ENCODE results near the gene CNPY4.

Gene CNPY4

DNA sequence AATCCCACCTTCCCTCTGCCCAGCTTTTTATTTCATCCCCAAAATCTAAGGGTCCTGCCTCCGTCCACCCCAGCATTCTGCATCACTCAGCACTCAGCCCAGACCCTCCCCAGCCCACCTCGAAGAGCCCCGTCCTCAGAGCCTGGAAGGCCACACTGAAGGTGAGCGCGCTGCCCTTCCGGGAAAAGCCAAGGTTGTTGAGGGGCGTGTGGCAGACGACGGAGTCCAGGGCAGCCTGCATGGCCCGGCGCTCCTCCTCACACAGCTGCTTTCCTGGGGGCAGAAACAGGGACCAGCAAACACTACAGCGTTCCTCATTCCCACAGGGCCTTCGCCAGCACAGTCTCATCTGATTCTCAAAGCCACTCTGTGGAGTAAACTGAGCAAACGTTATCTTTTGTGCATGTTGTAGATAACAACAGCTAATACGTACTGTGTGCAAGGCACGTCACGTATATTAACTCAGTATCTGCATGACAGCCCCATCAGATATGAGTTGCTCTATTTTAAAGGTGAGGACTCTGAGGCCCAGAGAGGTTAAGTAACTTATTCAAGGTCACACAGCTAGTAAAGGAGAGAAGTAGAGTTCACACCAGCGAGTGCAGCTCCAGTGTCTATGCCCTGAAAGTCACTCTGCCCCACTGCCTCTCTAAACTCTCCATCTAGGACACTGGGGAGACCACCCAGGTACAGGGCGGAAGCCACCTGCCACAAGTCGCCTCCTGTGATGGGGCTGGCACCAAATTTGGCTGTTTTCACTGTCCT lies 36.3 kb downstream of the CNPY4 start:
- no peak for ATAC-seq (replicated peaks)
- Mint-ChIP-seq H3K27ac (peak overlapping the region; percentile 37), H3K36me3 (peaks cover 13 to 37% of the 10 kb centered on the region in 2 donors), H3K4me3 (no peak overlapping the region), H3K27me3 (no peaks in the 10 kb centered on the region), H3K4me1 (peaks cover 33 to 71% of the 10 kb centered on the region in 2 donors), H3K9me3 (no peaks in the 10 kb centered on the region)
- DNase-seq: no peak

DNA sequence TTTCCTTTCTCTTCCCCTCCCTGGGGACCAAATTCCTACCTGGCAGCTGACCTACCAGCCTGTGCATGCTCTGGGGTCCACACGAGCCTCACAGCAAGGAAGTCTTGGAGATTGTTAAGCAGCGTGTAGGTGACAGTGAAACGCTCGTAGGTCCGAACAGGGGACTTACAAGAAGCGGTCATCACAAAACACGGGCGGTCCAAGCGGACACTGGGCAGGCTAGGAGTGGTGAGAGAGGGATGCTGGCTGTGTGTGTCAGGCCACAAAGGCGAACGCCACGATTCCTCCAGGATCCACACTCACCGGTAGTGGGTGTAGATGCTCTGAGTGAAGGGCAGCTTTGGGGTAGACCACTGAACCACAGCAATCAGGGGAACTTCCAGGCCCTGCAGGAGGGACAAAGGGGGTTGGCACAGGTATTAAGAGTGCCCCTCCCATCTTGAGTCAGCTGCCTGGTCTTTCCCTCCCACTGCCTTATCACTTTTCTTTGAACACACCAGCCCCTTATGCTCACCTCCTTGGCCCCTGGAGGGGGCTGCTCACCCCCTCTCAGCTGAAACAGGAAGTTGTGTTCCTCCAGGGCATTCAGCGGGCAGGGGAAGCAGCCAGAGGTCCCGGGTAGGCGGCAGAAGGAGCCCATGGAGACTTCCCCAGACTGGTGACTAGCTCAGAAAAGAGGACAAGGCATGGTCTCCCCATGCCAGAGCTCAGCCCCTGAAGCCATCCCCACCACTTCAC lies 37.1 kb downstream of the CNPY4 start:
- peak overlapping the region; percentile 88 to 90 for H3K4me3 Mint-ChIP-seq
- peaks cover 31 to 71% of the 10 kb centered on the region in 2 donors for H3K4me1 Mint-ChIP-seq
- peak overlapping the region; percentile 88 for H3K27ac Mint-ChIP-seq
- H3K36me3 Mint-ChIP-seq: peaks cover 13 to 37% of the 10 kb centered on the region in 2 donors
- no peak for DNase-seq
- peak; percentile 44 to 46 for ATAC-seq (replicated peaks)
- no peaks in the 10 kb centered on the region for H3K9me3 Mint-ChIP-seq
- H3K27me3 Mint-ChIP-seq: no peaks in the 10 kb centered on the region

DNA sequence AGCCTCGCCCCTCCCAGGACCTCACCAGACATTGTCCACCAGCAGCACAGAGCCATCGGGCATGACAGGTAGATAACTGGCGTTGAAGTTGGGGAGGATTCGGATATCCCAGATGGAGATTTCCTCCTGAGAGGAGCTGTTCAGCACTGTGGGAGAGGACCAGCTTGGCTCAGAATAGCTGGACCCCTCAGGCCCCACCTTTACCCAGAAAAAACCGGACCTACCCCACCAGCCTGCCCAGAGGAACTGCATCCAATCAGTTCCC lies 37.6 kb downstream of the CNPY4 start:
- Mint-ChIP-seq H3K9me3 (no peaks in the 10 kb centered on the region), H3K27ac (peak overlapping the region; percentile 88), H3K4me3 (peak overlapping the region; percentile 88 to 90), H3K4me1 (peaks cover 31 to 66% of the 10 kb centered on the region in 2 donors), H3K36me3 (peaks cover 11 to 37% of the 10 kb centered on the region in 2 donors), H3K27me3 (no peaks in the 10 kb centered on the region)
- ATAC-seq (replicated peaks) (no peak), DNase-seq (no peak)

DNA sequence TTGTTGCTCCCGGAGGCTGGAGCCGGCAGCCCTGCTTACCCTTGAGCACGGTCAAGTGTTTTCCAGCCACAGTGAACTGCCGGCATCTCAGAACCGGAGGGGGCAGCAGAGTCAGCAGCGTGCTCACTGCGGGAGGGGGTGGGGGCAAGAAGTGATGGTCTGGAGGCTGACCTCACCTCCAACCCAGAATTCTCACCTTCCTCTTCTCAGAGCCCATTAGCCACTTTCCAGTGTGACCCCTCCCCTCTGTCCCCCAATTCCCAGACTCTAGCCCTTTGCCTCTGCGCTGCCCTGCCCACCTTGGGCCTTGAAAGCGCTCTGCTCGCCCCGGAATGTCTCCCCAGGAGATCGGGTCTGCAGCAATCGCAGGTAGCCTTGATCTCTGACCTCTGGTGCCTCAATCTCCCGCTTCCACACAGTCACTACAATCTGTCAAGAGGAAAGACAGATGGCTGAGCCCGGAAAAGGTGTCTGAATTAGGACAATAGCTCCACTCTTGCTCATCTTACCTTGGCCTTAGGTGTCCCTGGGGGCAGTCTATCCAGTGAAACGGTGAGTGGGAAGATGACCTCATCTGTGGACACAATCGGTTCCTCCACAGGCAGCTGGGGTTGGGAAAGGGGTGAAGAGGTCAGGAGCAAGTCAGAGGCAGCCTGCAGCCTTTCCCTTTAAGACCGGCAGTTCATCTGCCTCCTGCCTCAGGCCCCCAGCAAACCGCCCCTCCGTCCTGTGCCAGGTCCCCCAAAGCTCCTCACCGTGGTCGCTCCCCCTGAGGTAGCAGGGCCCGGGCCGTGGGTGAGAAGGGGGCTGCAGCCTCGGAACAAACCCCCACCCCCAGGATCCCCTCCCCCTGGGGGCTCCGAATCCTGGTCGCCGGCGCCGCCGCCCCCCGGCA lies 38.1 kb downstream of the CNPY4 start:
- ATAC-seq (replicated peaks) (no peak), DNase-seq (no peak)
- no peaks in the 10 kb centered on the region for H3K27me3 Mint-ChIP-seq
- H3K9me3 Mint-ChIP-seq: no peaks in the 10 kb centered on the region
- peaks cover 26 to 60% of the 10 kb centered on the region in 2 donors for H3K4me1 Mint-ChIP-seq
- H3K27ac Mint-ChIP-seq: peak overlapping the region; percentile 88
- peaks cover 7 to 32% of the 10 kb centered on the region in 2 donors for H3K36me3 Mint-ChIP-seq
- peak overlapping the region; percentile 88 to 90 for H3K4me3 Mint-ChIP-seq

DNA sequence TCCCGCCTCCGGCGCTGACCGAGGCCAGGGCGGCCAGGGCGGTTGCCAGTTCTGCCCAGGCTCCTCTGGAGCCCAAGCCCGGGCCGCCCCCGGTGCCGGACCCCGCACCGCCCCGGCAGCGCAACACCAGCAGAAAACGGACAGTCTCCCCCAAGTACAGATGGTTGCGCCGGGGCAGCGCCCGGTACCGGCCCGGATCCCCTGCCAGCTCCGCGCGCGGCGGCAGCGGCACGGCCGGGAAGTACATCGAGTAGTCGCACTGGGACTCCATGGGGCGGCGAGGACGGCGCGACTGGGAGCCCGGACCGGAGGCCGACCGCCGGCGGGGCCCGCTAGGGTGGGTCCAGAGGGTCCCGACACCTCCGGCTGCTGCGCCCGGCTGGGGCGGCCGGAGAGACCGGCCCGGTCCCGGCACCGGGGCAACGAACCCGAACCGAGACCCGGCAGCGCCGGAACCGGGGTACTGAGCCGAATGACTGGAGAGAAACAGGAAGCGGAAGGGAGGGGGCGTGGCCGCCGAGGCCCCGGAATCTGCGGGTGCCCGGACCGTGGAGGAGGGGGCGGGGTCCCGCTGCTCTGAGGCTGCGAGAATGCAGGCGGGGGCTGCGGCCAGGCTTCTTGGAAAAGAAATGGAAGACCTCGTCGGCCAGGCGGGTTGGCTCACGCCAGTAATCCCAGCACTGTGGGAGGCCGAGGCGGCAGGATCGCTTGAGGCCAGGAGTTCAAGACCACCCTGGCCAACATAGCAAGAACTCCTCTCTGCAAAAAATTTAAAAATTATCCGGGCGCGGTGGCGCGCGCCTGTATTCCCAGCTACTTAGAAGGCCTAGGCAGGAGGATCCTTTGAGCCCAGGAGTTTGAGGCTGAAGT lies 39.0 kb downstream of the CNPY4 start, which contains the start of gene TRAPPC14:
TSS of gene TRAPPC14 (minus strand) at position 495 of the 870 bp plus-strand sequence. CDS start at position 271, 224 bp downstream.
- Mint-ChIP-seq H3K27me3 (no peaks in the 10 kb centered on the region), H3K36me3 (peaks cover 5 to 27% of the 10 kb centered on the region in 2 donors), H3K4me3 (peak within 1 kb of the TSS; percentile 88 to 90), H3K9me3 (no peaks in the 10 kb centered on the region), H3K27ac (peak within 1 kb of the TSS; percentile 94), H3K4me1 (peaks cover 27 to 54% of the 10 kb centered on the region in 2 donors)
- peak; percentile 82 for DNase-seq
- ATAC-seq (replicated peaks): peak; percentile 87 to 91

DNA sequence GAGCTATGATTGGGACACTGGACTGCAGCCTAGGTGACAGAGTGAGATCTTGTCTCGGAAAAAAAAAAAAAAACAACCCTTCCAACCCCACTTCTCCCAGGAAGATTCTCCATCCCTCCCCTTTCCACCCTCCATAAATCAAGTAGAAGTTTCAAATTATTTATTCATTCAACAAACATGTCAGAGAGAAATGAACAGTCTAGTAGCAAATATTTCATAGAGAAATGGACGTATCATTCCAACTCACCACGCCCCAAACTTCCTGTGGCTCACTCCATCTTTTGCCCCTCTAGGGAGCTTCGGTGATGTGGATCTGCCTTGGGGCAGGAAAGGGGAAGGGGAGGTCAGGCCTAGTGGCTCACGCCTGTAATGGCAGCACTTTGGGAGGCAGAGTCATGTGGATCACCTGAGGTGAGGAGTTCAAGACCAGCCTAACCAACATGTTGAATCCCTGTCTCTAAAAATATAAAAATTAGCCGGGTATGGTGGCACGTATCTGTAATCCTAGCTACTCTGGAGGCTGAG lies 39.7 kb downstream of the CNPY4 start:
- Mint-ChIP-seq H3K4me3 (peak overlapping the region; percentile 88 to 90), H3K27me3 (no peaks in the 10 kb centered on the region), H3K36me3 (peaks cover 5 to 24% of the 10 kb centered on the region in 2 donors), H3K9me3 (no peaks in the 10 kb centered on the region), H3K27ac (peak overlapping the region; percentile 94), H3K4me1 (peaks cover 23 to 49% of the 10 kb centered on the region in 2 donors)
- no peak for DNase-seq
- no peak for ATAC-seq (replicated peaks)

DNA sequence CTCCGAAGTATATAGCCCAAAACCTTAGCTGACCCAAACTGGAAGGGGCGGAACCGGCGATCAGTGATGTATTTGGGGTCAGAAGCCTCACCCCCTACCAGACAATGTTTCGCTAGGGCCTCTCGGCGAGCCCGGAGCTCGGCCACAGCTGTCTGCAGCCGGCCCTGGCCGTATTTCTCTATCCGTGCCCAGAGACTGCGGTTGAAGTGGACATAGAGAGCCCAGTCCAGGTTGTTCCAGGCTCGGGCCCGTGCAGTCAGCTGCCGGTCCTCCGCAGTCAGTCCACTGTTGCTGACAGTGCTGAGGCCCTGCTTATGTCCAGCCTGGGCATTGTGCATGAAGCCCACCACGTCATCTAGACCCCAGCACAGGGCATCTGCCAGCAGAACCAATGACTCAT lies 40.6 kb downstream of the CNPY4 start:
- peak overlapping the region; percentile 39 for H3K4me3 Mint-ChIP-seq
- H3K27me3 Mint-ChIP-seq: no peaks in the 10 kb centered on the region
- H3K9me3 Mint-ChIP-seq: no peaks in the 10 kb centered on the region
- H3K36me3 Mint-ChIP-seq: peaks cover 5 to 21% of the 10 kb centered on the region in 2 donors
- peak overlapping the region; percentile 14 for H3K27ac Mint-ChIP-seq
- no peak for ATAC-seq (replicated peaks)
- no peak for DNase-seq
- peaks cover 20 to 40% of the 10 kb centered on the region in 2 donors for H3K4me1 Mint-ChIP-seq

DNA sequence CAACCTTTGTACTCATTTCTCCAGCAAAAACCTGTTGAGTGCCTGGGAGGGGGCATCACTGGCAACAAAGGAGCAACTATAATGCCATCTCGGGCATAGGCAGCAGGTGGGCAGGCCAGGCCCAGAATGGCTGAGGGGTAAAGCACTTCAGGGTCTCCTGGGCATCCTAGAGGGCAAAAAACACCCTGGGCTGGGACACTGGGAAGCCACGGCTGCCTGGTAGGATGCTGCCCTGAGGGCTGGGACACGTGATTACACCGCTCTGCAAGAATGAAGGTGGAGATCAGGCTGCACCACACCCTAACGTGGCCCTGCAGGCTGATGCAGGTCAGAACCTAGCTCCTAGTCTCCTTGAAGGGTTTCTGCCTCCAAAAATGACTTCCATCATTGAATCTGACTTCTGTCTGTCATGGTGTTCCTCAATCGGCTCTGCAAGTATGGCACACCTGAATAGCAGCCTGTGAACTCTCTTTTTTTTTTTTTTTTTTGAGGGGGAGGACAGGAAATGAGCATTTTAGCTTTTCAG lies 43.6 kb downstream of the CNPY4 start:
- DNase-seq (no peak), ATAC-seq (replicated peaks) (no peak)
- no peak overlapping the region for H3K27ac Mint-ChIP-seq
- peaks cover 23 to 24% of the 10 kb centered on the region in 2 donors for H3K27me3 Mint-ChIP-seq
- peaks cover 23 to 30% of the 10 kb centered on the region in 2 donors for H3K4me1 Mint-ChIP-seq
- no peaks in the 10 kb centered on the region for H3K9me3 Mint-ChIP-seq
- no peak overlapping the region for H3K4me3 Mint-ChIP-seq
- H3K36me3 Mint-ChIP-seq: no peaks in the 10 kb centered on the region

DNA sequence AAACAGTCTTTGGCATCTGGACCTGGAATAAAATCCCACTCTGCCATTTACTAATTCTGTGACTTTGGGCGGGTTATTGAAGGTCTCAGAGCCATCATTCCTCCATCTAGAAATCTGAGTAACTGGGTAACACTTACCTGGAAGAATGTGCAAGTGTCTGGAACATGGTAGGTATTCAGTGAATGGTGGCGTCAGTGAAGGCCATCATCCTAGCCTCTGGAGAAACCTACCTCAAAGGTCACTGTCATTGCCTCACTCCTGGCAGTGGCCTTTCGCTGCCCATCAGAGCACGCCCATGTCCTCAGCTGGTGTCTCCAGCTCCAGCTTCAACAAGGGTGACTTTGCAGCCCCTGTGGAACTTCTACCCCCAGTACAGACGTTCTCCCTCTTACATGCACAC lies 44.4 kb downstream of the CNPY4 start:
- DNase-seq: no peak
- no peaks in the 10 kb centered on the region for H3K9me3 Mint-ChIP-seq

DNA sequence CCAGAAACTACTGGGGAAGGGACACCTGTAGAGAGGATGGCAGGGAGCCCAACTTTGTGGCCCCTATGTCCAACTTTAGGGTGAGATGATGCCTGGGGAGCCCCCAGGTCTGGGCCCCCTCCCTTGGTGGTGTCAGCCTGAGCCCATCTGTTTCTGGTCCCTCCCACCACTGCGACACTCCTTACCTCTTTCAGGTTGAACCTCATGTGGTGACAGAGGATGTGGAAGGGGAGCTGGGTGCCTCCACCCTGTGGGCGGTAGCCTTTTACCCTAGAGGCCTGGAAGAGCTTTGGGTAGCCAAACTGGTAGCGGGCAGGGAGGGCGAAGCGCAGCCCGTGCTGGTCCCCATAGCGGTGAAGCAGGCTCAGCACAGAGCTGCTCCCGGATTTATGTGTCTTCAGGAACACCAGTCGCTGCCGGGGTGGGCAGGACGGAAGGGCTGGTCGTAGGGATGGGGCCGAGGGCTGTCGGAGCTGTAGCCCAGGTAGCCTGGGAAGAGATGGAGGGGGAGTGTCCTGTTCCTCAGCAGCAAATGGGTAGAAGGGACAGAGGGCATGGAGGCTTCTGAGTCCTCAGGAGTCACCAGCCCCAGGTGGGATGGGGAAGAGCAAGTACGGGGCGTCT lies 47.0 kb downstream of the CNPY4 start:
- H3K27me3 Mint-ChIP-seq: peaks cover 48% of the 10 kb centered on the region in 2 donors
- H3K4me3 Mint-ChIP-seq: no peak overlapping the region
- DNase-seq (no peak), ATAC-seq (replicated peaks) (no peak)
- no peaks in the 10 kb centered on the region for H3K9me3 Mint-ChIP-seq
- H3K4me1 Mint-ChIP-seq: peaks cover 34 to 46% of the 10 kb centered on the region in 2 donors
- peaks cover 0 to 5% of the 10 kb centered on the region in 2 donors for H3K36me3 Mint-ChIP-seq
- H3K27ac Mint-ChIP-seq: no peak overlapping the region

More for the DNA sequence above, 44.4 kb downstream of the CNPY4 start:
- Mint-ChIP-seq H3K27ac (no peak overlapping the region), H3K4me3 (no peak overlapping the region), H3K4me1 (peaks cover 29 to 33% of the 10 kb centered on the region in 2 donors), H3K27me3 (peaks cover 31 to 32% of the 10 kb centered on the region in 2 donors), H3K36me3 (no peaks in the 10 kb centered on the region)
- no peak for ATAC-seq (replicated peaks)

DNA sequence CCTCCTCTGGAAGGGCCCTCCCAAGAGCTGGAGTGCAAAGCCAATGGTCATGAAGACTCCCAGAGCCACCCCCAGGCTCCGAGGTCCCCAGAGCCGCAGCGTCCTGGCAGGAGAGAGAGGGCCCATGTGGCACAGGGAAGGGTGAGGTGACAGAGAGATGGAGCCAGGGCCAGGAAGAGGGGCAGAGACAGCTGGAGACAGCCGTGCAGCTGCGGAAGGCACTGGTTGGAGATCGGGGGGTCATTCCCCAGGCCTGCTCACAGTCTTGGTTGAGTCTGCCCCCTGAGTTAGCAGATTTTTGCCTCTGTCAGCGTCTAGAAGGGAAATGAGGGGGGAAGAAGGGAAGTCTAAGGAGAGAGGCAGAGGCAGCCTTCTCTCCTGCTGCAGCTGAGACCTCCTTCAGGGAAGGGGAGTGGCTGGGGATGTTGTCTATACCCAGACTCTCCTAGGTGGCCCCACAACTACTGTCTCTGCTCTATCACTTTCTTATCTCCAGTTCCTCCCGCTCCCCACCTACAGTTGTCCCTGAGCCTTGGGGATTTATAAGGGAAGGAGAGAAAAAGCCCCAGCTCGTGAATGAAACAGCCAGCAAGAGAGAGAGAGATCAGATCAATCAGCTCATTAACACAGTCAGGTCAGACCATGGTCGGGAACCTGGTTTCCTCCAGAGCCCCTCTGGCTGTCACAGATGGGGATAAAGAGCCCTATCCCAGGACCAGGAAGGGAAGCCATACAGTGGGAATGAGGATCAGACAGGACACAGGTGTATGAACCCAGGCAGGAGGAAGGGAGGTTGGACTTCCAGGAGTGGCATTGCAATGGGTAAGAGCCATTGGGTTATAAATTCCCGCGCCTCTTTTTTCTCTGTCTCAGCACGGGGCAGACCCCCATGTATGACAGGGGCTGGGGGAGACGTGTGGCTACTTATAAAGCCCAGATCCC lies 47.8 kb downstream of the CNPY4 start:
- H3K4me3 Mint-ChIP-seq: peak overlapping the region; percentile 68 to 74
- H3K27me3 Mint-ChIP-seq: peaks cover 48% of the 10 kb centered on the region in 2 donors
- H3K27ac Mint-ChIP-seq: no peak overlapping the region
- peaks cover 37 to 52% of the 10 kb centered on the region in 2 donors for H3K4me1 Mint-ChIP-seq
- no peaks in the 10 kb centered on the region for H3K9me3 Mint-ChIP-seq
- DNase-seq (no peak), ATAC-seq (replicated peaks) (no peak)
- H3K36me3 Mint-ChIP-seq: peaks cover 0 to 5% of the 10 kb centered on the region in 2 donors

DNA sequence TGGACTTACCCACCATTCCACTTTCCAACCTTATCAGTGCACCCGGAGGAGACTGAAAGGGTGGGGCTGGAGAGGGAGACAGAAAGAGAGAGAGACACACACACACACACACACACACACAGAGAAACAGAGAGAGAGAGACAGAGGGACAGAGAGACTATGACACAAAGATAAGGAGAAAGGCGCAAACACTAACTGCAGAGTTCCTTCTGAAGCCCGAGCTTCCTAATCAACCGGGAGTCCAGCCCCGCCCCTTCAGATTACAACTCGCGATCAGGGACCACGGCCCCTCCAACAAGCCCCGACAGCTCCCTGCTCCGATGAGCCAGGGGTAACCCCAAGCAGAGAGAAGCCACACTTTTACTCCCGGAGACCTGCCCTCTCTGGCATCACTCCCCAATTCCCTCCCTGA lies 48.5 kb downstream of the CNPY4 start:
- no peak for DNase-seq
- peaks cover 0 to 5% of the 10 kb centered on the region in 2 donors for H3K36me3 Mint-ChIP-seq
- H3K9me3 Mint-ChIP-seq: no peaks in the 10 kb centered on the region
- ATAC-seq (replicated peaks): peak; percentile 20 to 21
- H3K27ac Mint-ChIP-seq: no peak overlapping the region
- peak overlapping the region; percentile 68 to 74 for H3K4me3 Mint-ChIP-seq
- H3K4me1 Mint-ChIP-seq: peaks cover 37 to 52% of the 10 kb centered on the region in 2 donors
- H3K27me3 Mint-ChIP-seq: peaks cover 48% of the 10 kb centered on the region in 2 donors
